ENCODE data around the gene ANKLE2.

- TF ChIP-seq MAX (IDR thresholded peaks at IDR 0.05), result no peak
- TF ChIP-seq, protein P1, sequence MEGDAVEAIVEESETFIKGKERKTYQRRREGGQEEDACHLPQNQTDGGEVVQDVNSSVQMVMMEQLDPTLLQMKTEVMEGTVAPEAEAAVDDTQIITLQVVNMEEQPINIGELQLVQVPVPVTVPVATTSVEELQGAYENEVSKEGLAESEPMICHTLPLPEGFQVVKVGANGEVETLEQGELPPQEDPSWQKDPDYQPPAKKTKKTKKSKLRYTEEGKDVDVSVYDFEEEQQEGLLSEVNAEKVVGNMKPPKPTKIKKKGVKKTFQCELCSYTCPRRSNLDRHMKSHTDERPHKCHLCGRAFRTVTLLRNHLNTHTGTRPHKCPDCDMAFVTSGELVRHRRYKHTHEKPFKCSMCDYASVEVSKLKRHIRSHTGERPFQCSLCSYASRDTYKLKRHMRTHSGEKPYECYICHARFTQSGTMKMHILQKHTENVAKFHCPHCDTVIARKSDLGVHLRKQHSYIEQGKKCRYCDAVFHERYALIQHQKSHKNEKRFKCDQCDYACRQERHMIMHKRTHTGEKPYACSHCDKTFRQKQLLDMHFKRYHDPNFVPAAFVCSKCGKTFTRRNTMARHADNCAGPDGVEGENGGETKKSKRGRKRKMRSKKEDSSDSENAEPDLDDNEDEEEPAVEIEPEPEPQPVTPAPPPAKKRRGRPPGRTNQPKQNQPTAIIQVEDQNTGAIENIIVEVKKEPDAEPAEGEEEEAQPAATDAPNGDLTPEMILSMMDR (IDR thresholded peaks at IDR 0.05; ENCODE audit: low read depth, low read length, missing input control), result no peak
- TF ChIP-seq JUND (IDR thresholded peaks at IDR 0.05), result no peak
- no peak for TF ChIP-seq EGR1 (IDR thresholded peaks at IDR 0.05; ENCODE audit: low read depth in 2 of 2)
- TF ChIP-seq NR2F2 (IDR thresholded peaks at IDR 0.05), result no peak
- no peak for TF ChIP-seq GABPA (IDR thresholded peaks at IDR 0.05 in 1 of 2, conservative IDR thresholded peaks at IDR 0.05 in 1 of 2)
Measured at GRCh38 chr12:132724506-132725241, 37.0 kb downstream of the ANKLE2 start.
